DND-41 (cell line): Measurements from ENCODE around the gene FMN2.

ENCODE experiments used
- ATAC-seq: fragments of 200-7000 bp; cut with Tn5 transposase; 3 replicates; pipeline ENCODE4 v1.9.1; 2021; ENCODE audit warnings: low read depth; ENCODE audit not compliant: insufficient read depth
- DNase-seq: peaks from one replicate; pipeline ENCODE4 v3.0.0-alpha.2; 2020
- H2AFZ ChIP-seq: 2 replicates; pipeline ENCODE4 v1.6.0; 2012; ENCODE audit warnings: low read depth, low read length
- H3K27ac ChIP-seq: 2 replicates; pipeline ENCODE4 v1.5.1; 2012; ENCODE audit warnings: low read length, inconsistent platforms
- H3K27me3 ChIP-seq: fragments of 200-600 bp; sonication (generic); 2 replicates; pipeline ENCODE4 v1.6.0; 2012; ENCODE audit warnings: low read length, mild to moderate bottlenecking, inconsistent platforms; ENCODE audit not compliant: insufficient read depth, poor library complexity
- H3K36me3 ChIP-seq: 2 replicates; pipeline ENCODE4 v1.5.1; 2012; ENCODE audit warnings: low read length, inconsistent platforms; ENCODE audit not compliant: insufficient read depth
- H3K4me1 ChIP-seq: 2 replicates; pipeline ENCODE4 v1.5.1; 2012; ENCODE audit warnings: mild to moderate bottlenecking, low read length; ENCODE audit not compliant: insufficient read depth
- H3K4me2 ChIP-seq: 2 replicates; pipeline ENCODE4 v1.6.0; 2012; ENCODE audit warnings: mild to moderate bottlenecking, moderate library complexity, low read length, inconsistent platforms; ENCODE audit not compliant: insufficient read depth
- H3K4me3 ChIP-seq, 2 experiments: fragments of 200-600 bp in 1 of 2; shearing (Covaris generic) in 1 of 2; 2 replicates each; pipeline ENCODE4 v1.5.1; 2012 to 2016; ENCODE audit warnings: inconsistent platforms in 2 of 2, low read length in 2 of 2, mild to moderate bottlenecking in 2 of 2, low read depth in 1 of 2, moderate library complexity in 1 of 2
- H3K79me2 ChIP-seq: 2 replicates; pipeline ENCODE4 v1.6.0; 2012; ENCODE audit warnings: low read length, inconsistent platforms; ENCODE audit not compliant: insufficient read depth
- H3K9ac ChIP-seq: 2 replicates; pipeline ENCODE4 v1.6.0; 2012; ENCODE audit warnings: low read depth, mild to moderate bottlenecking, inconsistent platforms, low read length, moderate library complexity
- H3K9me3 ChIP-seq: 2 replicates; pipeline ENCODE4 v1.5.1; 2012; ENCODE audit warnings: low read length, moderate library complexity, mild to moderate bottlenecking, inconsistent platforms; ENCODE audit not compliant: insufficient read depth, severe bottlenecking
- H4K20me1 ChIP-seq: 2 replicates; pipeline ENCODE4 v1.6.0; 2012; ENCODE audit warnings: low read length; ENCODE audit not compliant: insufficient read depth
- CTCF ChIP-seq: IDR thresholded peaks from 2 replicates; pipeline ENCODE4 v1.5.1; 2012; ENCODE audit warnings: borderline replicate concordance, low read length, moderate library complexity, mild to moderate bottlenecking; ENCODE audit not compliant: poor library complexity, severe bottlenecking; ENCODE audit errors: extremely low read depth
- EZH2 ChIP-seq: IDR thresholded peaks from 3 replicates; pipeline ENCODE4 v1.6.1; 2012; ENCODE audit warnings: borderline replicate concordance, low read depth, mild to moderate bottlenecking, moderate library complexity, low read length, inconsistent platforms; ENCODE audit not compliant: severe bottlenecking

FMN2 gene

GRCh38 chr1:240254006-240254405, 162.3 kb downstream of the FMN2 start:
- DNase-seq (no peak), ATAC-seq (no peak)
- Histone ChIP-seq H3K9ac (no peak overlapping the region), H3K79me2 (no peaks in the 10 kb centered on the region), H3K4me2 (no peak overlapping the region), H2AFZ (no peak overlapping the region), H3K36me3 (no peaks in the 10 kb centered on the region), H4K20me1 (no peaks in the 10 kb centered on the region), H3K27me3 (no peaks in the 10 kb centered on the region), H3K4me3 (no peak overlapping the region), H3K4me1 (no peaks in the 10 kb centered on the region), H3K27ac (no peak overlapping the region), H3K9me3 (no peaks in the 10 kb centered on the region)
- no peak for TF ChIP-seq EZH2

GRCh38 chr1:240254778-240255291, 163.2 kb downstream of the FMN2 start:
- Histone ChIP-seq H3K9me3 (no peaks in the 10 kb centered on the region), H2AFZ (no peak overlapping the region), H3K4me2 (no peak overlapping the region), H4K20me1 (no peaks in the 10 kb centered on the region), H3K9ac (no peak overlapping the region), H3K4me3 (no peak overlapping the region), H3K27ac (no peak overlapping the region), H3K36me3 (no peaks in the 10 kb centered on the region), H3K27me3 (no peaks in the 10 kb centered on the region), H3K79me2 (no peaks in the 10 kb centered on the region), H3K4me1 (no peaks in the 10 kb centered on the region)
- TF ChIP-seq EZH2 (no peak), CTCF (no peak)
- ATAC-seq (no peak), DNase-seq (no peak)

- Histone ChIP-seq H3K9ac (no peak overlapping the region), H3K4me2 (no peak overlapping the region), H3K79me2 (no peaks in the 10 kb centered on the region), H4K20me1 (no peaks in the 10 kb centered on the region), H3K9me3 (no peaks in the 10 kb centered on the region), H3K36me3 (no peaks in the 10 kb centered on the region), H3K4me1 (no peaks in the 10 kb centered on the region), H3K4me3 (no peak overlapping the region), H3K27ac (no peak overlapping the region), H2AFZ (no peak overlapping the region), H3K27me3 (no peaks in the 10 kb centered on the region)
- ATAC-seq (no peak), DNase-seq (no peak)
- TF ChIP-seq EZH2: no peak
- no peak for TF ChIP-seq CTCF
Measured at GRCh38 chr1:240255922-240256321, 164.2 kb downstream of the FMN2 start.

GRCh38 chr1:240256836-240257503, 165.3 kb downstream of the FMN2 start:
- H3K4me2 ChIP-seq: no peak overlapping the region
- TF ChIP-seq EZH2 (no peak), CTCF (no peak)
- H3K4me1 ChIP-seq: no peaks in the 10 kb centered on the region
- ATAC-seq (no peak), DNase-seq (no peak)
- H2AFZ ChIP-seq: no peak overlapping the region
- H3K4me3 ChIP-seq: no peak overlapping the region
- H3K27ac ChIP-seq: no peak overlapping the region
- H4K20me1 ChIP-seq: no peaks in the 10 kb centered on the region
- no peaks in the 10 kb centered on the region for H3K9me3 ChIP-seq
- H3K27me3 ChIP-seq: no peaks in the 10 kb centered on the region
- no peaks in the 10 kb centered on the region for H3K79me2 ChIP-seq
- H3K9ac ChIP-seq: no peak overlapping the region
- H3K36me3 ChIP-seq: no peaks in the 10 kb centered on the region
